ENCODE results near the gene RILPL2.
A peak's percentile ranks its signal among the peaks of the same experiment; 100 is the strongest.
"Not testable (repeated sequence)": the region's sequence is repeated elsewhere in the genome, so short reads cannot be mapped to it uniquely, and the experiment has no call there.

Gene RILPL2

DNA sequence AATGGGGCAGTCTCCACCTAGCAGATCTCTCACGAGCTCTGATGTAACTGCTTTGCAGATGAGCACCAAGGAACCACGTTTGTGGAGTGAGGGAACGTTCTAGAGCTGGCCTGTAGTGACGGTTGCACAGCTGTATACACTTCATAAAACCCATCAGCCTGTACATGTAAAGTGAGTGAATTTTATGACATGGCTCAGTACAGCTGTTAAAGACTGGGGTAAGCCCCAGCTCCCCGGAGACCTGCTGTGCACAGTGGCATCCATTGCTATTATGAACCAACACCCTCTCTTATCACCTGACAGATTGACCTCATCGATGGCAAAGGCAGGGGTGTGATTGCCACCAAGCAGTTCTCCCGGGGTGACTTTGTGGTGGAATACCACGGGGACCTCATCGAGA lies 31.9 kb downstream of the RILPL2 start:
- no peak for DNase-seq (ENCODE audit: low read depth, low spot score)

DNA sequence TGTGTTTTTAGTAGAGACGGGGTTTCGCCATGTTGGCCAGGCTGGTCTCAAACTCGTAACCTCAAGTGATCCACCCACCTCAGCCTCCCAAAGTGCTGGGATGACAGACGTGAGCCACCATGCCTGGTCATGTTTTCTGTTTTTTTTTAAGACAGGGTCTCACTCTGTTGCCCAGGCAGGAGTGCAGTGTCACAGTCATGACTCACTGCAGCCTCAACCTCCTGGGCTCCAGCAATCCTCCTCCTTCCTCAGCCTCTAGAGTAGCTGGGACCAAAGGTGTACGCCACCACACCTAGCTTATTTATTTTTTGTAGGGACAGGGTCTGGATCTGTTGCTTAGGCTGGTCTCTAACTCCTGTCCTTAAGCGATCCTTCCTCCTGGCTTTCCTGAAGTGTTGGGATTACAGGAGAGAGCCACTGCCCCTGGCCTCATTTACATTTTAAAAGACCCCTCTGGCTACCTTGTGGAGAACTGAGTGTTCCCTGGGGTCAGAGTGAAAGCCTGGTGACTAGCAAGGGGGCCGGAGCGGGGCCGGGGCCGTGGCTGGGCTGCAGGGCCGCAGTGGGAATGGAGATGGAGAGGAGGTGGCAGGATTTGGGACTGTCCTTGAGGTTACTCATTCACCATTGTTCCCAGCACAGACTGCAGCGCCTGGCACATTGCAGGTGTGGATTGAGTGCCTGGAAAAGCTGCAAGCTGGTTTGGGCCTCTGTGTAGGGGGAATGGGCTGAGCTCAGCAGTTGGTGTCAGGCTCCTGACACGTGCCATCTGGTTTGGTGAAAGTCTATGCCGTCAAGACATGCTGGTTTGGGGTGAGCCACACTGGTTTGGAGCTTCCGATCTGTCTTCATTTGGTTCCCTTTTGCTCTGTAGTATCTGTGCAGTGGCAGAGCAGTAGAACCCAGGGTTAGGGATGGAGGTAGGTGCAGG lies 34.5 kb downstream of the RILPL2 start:
- DNase-seq (ENCODE audit: low read depth, low spot score) = peak; percentile 89

DNA sequence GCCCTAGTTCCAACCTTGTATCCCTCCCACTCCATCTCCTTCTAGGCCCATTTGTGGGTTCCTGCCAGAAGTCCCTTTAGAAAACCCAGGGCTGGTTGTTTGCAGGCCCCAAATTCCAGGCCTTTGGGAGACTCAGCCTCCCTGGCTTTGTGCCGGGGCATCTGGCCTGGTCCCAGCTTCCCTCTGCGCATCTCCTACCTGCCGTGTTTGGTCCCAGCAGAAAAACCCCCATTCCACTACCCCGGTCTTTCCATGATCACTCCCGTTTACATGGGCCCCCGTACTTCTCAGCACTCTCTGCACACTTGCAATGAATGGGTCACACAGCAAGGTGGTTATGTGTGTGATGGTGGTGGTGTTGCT lies 37.2 kb downstream of the RILPL2 start:
- DNase-seq (ENCODE audit: low read depth, low spot score) = no peak

DNA sequence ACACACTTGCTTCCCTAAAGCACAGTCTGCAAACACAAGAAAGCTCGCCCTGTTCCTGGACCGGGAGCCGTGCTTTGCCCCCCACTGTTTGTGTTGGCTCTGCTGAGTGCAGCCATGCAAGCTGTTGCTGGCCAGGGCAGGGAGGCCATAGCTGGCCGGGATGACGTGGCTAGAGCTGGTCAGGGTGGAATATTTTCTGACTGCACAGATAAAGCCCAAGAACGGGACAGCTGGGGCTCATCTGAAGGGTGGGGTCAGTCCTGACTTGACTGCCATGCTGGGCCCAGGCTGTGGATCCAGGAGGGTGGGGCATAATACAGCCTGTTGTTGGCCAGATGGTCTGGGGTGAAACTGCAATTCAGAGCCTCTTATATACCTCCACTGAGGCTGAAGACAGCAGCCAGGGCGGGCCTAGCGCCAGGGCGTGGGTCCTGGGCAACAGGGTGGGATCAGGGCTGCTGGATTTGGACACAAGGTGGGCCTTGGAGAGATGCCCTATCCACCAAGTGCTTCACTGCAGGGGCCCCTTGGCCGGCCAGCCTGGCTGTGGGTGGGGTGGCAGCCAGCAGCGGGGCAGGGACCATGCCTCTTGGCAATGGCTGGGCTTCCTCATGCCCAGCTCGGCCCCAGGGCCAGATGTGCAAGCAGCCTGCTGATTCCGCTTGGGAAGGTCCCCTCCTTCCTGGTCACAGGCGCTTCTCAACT lies 37.8 kb downstream of the RILPL2 start:
- no peak for DNase-seq (ENCODE audit: low read depth, low spot score)

DNA sequence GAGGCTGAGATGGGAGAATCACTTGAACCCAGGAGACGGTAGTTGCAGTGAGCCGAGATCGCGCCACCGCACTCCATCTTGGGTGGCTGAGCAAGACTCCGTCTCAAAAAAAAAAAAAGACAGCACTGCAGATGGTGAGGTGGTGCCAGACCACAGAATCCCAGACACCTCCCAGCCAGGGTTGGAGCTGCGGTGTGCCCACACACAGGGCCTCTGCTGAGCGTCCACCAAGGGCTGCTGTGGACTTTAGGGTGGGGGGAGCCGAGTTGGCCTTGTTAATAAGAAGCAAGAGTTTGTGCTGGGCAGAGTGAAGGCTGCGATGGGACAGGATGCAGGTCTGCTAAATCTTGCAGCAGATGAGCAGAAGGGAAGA lies 38.3 kb downstream of the RILPL2 start:
- no peak for DNase-seq (ENCODE audit: low read depth, low spot score)

DNA sequence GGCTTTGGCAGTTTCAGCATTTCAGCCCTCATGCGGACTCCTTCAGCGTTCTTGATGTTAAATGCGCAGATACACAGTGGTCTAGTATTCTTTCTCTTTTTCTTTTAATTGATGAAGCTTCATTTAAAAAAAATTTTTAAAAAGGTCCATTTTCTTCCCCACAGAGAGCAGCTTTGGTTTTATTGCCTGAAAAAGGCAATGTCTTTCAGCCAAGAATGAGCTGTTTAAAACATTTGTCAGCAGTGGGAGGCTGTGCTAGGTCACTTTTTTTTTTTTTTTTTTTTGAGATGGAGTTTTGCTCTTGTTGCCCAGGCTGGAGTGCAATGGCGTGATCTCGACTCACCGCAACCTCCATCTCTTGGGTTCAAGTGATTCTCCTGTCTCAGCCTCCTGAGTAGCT lies 39.1 kb downstream of the RILPL2 start:
- no peak for DNase-seq (ENCODE audit: low read depth, low spot score)

DNA sequence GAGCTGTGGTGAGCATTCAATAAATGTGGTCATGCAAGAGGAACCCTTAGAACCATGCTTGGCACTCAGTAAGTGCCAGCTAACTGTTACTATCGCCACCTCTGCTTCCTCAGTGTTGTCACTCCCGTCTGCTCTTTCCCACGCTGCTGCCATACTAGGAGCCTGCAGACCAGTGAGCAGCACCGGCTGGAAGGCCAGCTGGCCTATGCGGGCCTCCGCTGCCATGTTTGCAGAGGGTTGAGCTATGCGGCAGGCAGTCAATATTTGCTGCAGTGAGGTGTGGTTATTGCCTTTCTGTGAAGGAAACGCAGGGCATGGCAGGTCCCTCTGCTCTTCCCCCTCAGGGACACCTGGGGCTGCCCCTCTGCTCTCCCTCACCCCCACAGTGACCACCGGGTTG lies 39.5 kb downstream of the RILPL2 start:
- DNase-seq (ENCODE audit: low read depth, low spot score) = no peak

DNA sequence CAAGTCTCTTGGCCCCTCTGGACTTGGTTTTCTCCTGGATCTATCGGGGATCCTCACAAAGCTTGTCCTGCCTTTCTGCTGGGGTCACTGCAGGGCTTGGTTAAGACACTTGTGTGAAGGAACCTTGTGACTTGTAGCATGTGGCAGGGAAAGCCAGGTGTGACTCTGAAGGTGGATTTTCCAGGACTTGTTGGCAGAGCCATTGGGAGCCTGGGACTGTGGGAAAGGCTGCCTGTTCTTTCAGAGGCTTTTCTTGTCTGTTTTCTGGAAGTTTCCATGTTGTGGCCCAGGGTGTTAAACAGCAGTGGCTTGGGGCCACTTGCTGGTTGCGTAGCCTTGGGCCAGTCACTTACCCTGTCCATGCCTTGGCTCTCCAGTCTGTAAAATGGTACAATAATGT lies 39.9 kb downstream of the RILPL2 start:
- no peak for DNase-seq (ENCODE audit: low read depth, low spot score)

DNA sequence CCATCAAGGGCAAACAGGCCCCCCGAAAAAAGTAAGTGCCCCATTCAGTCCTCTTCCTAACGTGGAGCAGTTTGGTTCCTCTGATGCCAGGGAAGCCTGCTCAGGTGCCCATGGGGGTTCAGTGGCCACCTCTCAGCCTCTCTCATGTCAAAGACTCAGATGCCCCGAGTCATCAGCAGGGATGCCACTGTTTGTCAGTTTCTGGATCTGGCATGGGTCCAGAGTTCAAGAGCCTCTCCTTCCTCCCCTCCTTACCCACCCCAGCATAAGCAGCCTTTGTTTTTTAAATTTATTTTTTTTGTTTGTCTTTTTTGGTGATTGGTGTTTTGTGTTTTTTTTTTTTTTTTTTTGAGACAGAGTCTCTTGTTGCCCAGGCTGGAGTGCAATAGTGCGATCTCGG lies 41.2 kb downstream of the RILPL2 start:
- no peak for DNase-seq (ENCODE audit: low read depth, low spot score)

DNA sequence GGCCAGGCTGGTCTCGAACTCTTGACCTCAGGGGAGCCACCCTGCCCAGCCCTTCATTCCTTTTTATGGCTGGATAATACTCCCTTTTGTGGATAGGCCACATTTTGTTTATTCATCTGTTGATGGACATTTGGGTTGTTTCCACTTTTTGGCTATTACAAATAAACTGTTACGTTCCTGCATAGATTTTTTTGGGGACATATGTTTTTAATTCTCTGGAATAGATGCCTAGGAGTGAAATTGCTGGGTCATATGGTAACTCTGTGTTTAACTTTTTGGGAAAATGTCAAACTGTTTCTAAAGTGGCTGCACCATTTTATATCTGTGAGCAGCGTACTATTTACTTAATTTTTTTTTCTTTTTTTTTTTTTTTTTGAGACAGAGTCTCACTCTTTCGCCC lies 42.7 kb downstream of the RILPL2 start:
- no peak for DNase-seq (ENCODE audit: low read depth, low spot score)

DNA sequence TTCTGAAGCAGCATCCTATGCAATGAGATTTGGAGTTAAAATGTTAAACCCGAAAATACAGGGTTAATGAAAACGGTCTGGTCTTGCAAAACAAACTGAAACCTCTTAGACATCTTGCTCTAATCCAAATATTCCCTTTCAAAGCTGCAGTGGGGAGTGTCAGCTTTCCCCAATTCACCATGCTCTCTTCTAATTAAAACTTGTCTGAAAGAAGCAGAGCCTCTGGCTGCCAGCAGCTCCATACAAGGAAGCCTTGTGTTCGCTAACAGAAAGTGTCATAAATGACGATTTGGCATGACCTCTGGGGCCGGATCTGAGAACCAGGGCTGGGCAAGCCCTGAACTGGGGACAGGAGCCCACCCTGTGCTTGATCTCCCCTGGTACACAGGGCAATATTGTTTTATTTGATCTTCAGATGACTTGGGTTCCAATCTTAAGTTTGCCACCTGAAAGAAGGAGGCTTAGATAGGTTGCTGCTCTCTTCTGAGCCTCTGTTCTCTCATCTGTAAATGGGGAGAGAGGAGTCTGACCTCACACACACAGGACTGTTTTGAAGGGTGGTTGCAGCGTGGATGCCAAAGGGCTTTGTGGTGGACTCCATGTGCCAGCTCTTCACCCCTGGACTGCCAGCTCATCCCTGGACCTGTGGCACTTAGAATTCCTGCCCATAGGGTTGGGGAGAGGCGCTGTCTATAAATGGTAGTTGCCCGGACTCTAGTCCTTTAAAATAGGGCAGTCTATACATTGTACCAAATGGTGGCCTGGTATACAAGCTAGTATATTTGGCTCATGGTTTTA lies 44.7 kb downstream of the RILPL2 start:
- no peak for DNase-seq (ENCODE audit: low read depth, low spot score)

DNA sequence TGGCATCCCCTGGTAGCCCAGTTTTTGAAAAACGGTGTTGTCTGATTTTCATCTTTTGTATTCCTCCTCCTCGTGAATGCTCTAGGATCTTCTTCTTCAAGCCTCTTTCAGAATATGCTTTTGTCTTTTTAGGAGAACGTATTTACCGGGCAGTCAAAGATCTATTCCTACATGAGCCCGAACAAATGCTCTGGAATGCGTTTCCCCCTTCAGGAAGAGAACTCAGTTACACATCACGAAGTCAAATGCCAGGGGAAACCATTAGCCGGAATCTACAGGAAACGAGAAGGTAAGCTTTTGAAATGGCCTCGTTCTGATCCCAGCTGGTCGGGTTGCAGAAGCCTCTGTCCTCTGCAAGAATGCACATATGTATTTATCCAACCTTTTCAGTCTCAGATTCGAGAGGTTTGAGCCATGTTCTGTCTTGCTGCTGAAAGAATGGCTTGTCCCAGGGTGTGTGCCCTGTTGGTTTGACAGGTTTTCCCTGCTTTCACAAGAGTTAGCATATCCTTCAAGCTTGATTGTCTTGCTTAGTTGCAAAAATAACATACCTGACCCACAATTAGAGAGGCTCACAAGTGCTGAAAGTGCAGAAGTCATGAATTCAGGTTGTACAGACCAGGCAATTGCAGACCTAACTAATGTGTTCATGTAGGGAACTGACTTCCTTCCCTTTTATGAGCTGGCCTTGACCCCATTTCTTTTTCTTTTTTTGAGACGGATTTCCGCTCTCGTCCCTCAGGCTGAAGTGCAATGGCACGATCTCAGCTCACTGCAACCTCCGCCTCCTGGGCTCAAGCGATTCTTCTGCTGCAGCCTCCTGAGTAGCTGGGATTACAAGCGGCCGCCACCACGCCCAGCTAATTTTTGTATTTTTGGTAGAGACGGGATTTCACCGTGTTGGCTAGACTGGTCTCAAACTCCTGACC lies 45.7 kb downstream of the RILPL2 start:
- no peak for DNase-seq (ENCODE audit: low read depth, low spot score)

DNA sequence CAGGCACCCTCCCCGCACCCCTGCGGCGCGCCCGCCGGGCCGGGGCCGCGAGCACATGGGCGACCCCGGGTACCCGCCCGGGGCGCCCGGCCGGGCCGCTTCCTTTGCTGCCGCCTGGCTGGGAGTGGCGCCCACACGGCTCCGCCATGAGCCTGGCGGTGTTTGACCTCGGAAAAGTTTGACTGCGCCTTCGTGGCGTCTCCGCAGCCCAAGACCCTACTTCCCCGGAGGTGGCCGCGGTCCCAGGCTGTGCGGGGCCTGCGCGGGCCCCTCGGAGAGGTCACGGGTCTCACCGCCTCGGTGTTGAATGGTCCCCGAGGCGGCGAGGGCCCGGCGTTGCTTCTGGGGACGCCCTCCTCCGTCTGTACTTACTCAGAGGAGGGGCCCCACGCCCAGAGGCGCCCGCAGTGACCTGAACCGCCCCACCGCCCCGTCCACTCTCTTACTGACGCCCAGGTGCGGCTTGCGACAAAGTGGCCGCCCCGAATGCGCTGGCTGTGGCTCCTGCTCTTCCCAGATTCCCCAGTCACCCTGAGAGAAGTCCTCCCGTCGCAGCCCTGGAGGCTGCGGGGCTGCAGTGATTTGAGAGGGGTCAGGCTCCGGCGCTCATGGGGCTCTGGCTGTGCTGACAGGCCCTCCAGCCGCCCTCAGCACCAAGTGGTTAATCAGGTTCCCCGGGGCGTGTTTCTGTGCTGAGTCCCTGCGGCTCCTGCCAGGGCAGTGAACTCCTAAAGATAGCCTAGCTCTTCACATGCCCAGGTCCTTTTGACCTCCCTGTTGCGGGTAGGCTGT lies 46.7 kb downstream of the RILPL2 start:
- DNase-seq (ENCODE audit: low read depth, low spot score) = peak; percentile 72

DNA sequence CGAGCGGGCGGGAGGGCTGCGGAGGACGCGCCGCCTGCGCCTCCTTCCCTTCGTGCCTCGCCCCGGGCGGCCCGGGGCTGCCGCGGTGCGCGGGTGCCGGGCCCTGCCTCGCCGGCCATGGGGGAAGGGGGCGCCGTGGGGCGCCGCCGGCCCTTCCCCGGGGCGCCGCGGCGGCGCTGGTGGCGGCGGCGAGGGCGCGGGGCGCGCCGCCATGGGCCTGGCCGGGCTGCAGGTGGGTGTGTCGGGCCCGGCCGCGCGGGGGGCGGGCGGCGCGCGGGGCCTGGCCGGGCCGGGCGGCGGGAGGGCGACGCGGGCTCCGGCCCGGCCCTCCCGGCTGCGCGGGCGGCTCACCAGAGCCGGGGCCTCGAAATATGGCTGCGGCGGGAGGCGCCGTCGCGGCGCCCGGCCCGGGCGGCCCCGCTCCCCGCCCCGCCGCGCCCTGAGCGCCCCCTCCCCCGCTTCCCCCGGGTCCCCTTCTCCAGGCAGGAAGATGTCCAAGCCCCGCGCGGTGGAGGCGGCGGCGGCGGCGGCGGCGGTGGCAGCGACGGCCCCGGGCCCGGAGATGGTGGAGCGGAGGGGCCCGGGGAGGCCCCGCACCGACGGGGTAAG lies 47.4 kb downstream of the RILPL2 start:
- no peak for DNase-seq (ENCODE audit: low read depth, low spot score)

DNA sequence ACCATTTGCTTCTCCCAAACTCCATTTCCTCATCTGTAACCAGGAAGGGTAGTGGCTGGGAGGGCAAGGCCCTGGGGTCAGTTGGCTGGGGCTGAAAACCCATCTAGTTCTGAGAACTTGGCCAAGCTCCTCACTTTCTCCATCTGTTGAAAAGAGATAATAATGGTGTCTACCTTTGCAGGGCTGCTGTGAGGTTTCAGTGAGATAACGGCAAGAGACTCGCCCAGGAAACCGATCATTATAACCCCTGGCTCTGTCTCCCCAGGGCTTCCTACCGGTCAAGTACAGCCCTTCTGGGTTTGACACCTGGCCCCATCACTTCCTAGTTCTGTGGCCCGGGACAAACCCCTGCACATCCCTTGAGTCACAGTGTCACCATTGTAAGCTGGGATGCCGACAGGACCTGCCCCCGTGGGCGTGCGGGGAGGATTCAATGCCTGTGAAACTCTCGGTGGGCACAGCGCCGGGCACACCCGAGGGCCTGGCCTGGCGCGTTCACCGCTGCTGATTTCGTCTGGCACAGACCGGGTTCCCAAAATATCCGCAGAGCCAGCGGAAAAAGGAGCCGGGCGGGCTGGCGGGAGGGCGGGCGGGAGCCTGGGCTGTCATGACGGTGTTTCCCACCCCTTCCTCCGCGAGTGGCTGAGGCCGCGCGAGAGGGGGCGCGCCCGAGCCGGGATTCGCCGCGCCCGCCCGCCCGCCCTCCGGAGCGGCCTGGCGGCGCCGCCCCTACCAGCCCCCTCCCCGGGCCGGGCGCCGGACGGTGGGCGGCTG lies 48.1 kb downstream of the RILPL2 start:
- peak; percentile 42 for DNase-seq (ENCODE audit: low read depth, low spot score)

DNA sequence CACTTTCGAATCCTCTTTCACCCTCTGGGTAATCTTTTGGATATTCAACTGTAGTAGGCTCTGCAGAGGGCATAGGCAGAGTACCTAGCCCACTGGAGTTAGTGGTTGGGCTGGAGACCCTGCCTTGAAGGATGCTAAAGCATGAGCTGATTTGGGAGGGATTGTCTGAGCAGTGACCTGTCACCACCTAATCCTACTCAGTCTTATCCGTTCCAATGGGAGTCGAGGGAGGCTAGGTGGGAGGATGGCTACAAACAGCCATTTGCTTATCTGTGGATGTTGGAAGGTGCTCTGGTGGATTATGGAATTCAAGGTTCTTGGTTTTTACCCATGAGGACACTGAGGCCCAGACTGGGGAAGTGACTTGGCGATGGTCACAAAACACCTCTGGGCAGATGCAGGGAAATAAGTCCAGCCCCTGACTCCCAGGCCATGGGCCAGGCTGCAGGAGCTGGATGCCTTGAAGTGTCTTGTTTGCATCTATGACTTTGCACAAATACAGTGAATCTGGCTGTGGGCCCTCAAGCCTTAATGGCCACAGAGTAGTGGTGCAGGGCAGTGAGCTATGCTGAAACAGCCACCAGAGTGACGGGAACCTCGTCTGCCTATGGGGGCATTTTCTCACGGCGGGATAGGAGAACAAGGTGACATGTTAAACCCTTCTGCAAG lies 48.8 kb downstream of the RILPL2 start:
- no peak for DNase-seq (ENCODE audit: low read depth, low spot score)

DNA sequence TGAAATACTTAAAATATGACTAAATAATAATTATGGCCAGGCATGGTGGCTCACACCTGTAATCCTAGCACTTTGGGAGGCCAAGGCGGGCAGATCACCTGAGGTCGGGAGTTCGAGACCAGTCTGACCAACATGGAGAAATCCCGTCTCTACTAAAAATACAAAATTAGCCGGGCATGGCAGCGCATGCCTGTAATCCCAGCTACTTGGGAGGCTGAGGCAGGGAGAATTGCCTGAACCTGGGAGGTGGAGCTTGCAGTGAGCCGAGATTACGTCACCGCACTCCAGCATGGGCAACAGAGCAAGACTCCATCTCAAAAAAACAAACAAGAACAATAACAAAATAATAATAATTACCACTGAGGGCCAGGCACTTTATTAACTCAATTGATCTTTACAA lies 50.9 kb downstream of the RILPL2 start:
- not testable (repeated sequence) for DNase-seq (ENCODE audit: low read depth, low spot score)

DNA sequence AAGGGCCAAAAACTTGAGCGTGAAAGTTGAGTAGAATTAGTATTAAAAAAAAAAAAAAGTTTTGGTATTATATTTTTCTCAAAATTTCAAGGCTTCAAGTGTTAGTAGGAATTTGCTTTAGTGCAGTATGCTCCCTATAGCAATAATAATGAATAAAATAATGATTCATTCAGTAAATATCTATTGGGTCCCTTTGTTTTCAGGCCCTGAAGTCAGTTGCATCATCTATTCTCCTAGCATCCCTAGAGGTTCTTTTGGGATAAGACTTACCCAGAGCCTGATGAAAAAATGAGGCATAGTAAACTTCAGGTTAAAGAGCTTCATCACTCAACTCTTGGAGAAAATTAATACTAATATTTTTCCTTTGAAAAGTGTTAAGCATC lies 51.5 kb downstream of the RILPL2 start:
- DNase-seq (ENCODE audit: low read depth, low spot score) = no peak
